Thoracic aorta (tissue), 2 donors: ENCODE data around the gene SNX14. TPM values are rescaled to one million over a fixed set of nuclear protein-coding genes. Genes with fewer than 3 reads are reported as not detected.
"Not testable (repeated sequence)": the region's sequence is repeated elsewhere in the genome, so short reads cannot be mapped to it uniquely, and the experiment has no call there.

Source experiments
- ATAC-seq: fragments of 150-250 bp; one replicate; pipeline ENCODE4 v1.8.0; 2017; ENCODE audit warnings: low read depth; ENCODE audit not compliant: insufficient number of reproducible peaks, low FRiP score
- DNase-seq: peaks from one replicate; pipeline ENCODE4 v3.0.0-alpha.2; 2020; ENCODE audit warnings: low spot score
- H3K27ac ChIP-seq, 2 donors: fragments of 200-600 bp; sonication (generic); 1 replicate in 1 of 2; 2 replicates in 1 of 2; pipeline ENCODE4 v1.5.1; 2016; ENCODE audit warnings: mild to moderate bottlenecking in 2 of 2, moderate library complexity in 2 of 2
- H3K27me3 ChIP-seq: fragments of 200-600 bp; sonication (generic); replicated peaks from 2 replicates; pipeline ENCODE4 v1.6.0; 2016; ENCODE audit warnings: mild to moderate bottlenecking; ENCODE audit not compliant: insufficient read depth
- H3K36me3 ChIP-seq: fragments of 200-600 bp; sonication (generic); one replicate; pipeline ENCODE4 v1.5.1; 2016
- H3K4me1 ChIP-seq, 2 donors: fragments of 200-600 bp; sonication (generic); 1 replicate in 1 of 2; 2 replicates in 1 of 2; pipeline versions ENCODE4 v1.5.1 to v1.6.0; 2016; ENCODE audit warnings: low read depth in 2 of 2, mild to moderate bottlenecking in 1 of 2; ENCODE audit not compliant: control insufficient read depth in 1 of 2
- H3K4me3 ChIP-seq: fragments of 200-600 bp; sonication (generic); 2 replicates; pipeline ENCODE4 v1.5.1; 2016; ENCODE audit warnings: mild to moderate bottlenecking
- H3K9me3 ChIP-seq: fragments of 200-600 bp; sonication (generic); 2 replicates; pipeline ENCODE4 v1.5.1; 2016
- CTCF ChIP-seq: fragments of 200-600 bp; sonication (generic); IDR thresholded peaks from one replicate; pipeline ENCODE4 v1.5.1; 2019; ENCODE audit warnings: antibody characterized with exemption
- total RNA-seq, 2 donors: library from RNA; depleted of rRNA; stranded (reverse); fragments of >200 nt; gene quantifications; one replicate each; pipeline versions ENCODE4 v1.1.0 to v1.2.3, GENCODE V29; 2016

Gene SNX14
- total RNA-seq, 2 donors from 2014 or later, result 66.5 to 131 TPM

- no peaks in the 10 kb centered on the region for H3K36me3 ChIP-seq
These were observed 18.6 kb downstream of the SNX14 start for GRCh38 chr6:85574932-85575598.

GRCh38 chr6:85569323-85569722, 24.3 kb downstream of the SNX14 start:
- TF ChIP-seq CTCF, result no peak
- no peak for DNase-seq
- no peaks in the 10 kb centered on the region for H3K9me3 ChIP-seq
- no peaks in the 10 kb centered on the region for H3K27me3 ChIP-seq
- H3K27ac ChIP-seq, result no peak overlapping the region
- ATAC-seq, result no peak
- no peaks in the 10 kb centered on the region for H3K4me1 ChIP-seq
- peaks cover 6% of the 10 kb centered on the region for H3K36me3 ChIP-seq
- no peak overlapping the region for H3K4me3 ChIP-seq

More at GRCh38 chr6:85574932-85575598, 18.6 kb downstream of the SNX14 start:
- TF ChIP-seq CTCF, result no peak
- Histone ChIP-seq H3K4me3 (no peak overlapping the region), H3K9me3 (no peaks in the 10 kb centered on the region), H3K27me3 (no peaks in the 10 kb centered on the region), H3K27ac (no peak overlapping the region), H3K4me1 (peaks cover 3 to 10% of the 10 kb centered on the region in 2 donors)
- ATAC-seq, result no peak
- no peak for DNase-seq

- H3K36me3 ChIP-seq, result peaks cover 8% of the 10 kb centered on the region
These were observed 25.2 kb downstream of the SNX14 start for GRCh38 chr6:85568411-85568810.

GRCh38 chr6:85565736-85566135, 27.9 kb downstream of the SNX14 start:
- no peaks in the 10 kb centered on the region for H3K9me3 ChIP-seq
- H3K4me1 ChIP-seq, result no peaks in the 10 kb centered on the region
- no peaks in the 10 kb centered on the region for H3K27me3 ChIP-seq
- H3K27ac ChIP-seq, result no peak overlapping the region
- DNase-seq (no peak), ATAC-seq (no peak)
- H3K4me3 ChIP-seq, result no peak overlapping the region
- peaks cover 12% of the 10 kb centered on the region for H3K36me3 ChIP-seq
- no peak for TF ChIP-seq CTCF

More at GRCh38 chr6:85568411-85568810, 25.2 kb downstream of the SNX14 start:
- DNase-seq (no peak), ATAC-seq (no peak)
- H3K9me3 ChIP-seq, result no peaks in the 10 kb centered on the region
- no peaks in the 10 kb centered on the region for H3K27me3 ChIP-seq
- no peak overlapping the region for H3K27ac ChIP-seq
- no peaks in the 10 kb centered on the region for H3K4me1 ChIP-seq
- H3K4me3 ChIP-seq, result no peak overlapping the region
- TF ChIP-seq CTCF, result no peak

- H3K27me3 ChIP-seq, H3K4me3 ChIP-seq, H3K27ac ChIP-seq, ATAC-seq, DNase-seq, H3K9me3 ChIP-seq, H3K4me1 ChIP-seq: not testable (repeated sequence)
- peaks cover 11% of the 10 kb centered on the region for H3K36me3 ChIP-seq
These were observed 29.4 kb downstream of the SNX14 start for GRCh38 chr6:85564223-85564622.
